Esophagus (tissue), 2 donors: ENCODE data around the gene HPS6. TPM values are rescaled to one million over a fixed set of nuclear protein-coding genes. Genes with fewer than 3 reads are reported as not detected.
A peak's percentile ranks its signal among the peaks of the same experiment; 100 is the strongest.
"Not testable (repeated sequence)": the region's sequence is repeated elsewhere in the genome, so short reads cannot be mapped to it uniquely, and the experiment has no call there.

Experiments used
- H3K27ac ChIP-seq, 2 donors: one replicate each; pipeline ENCODE4 v1.5.1; 2013; ENCODE audit warnings: low read depth in 2 of 2, mild to moderate bottlenecking in 2 of 2, inconsistent platforms in 1 of 2, low read length in 1 of 2, moderate library complexity in 1 of 2
- H3K27me3 ChIP-seq, 2 donors: one replicate each; pipeline ENCODE4 v1.6.1; 2013; ENCODE audit warnings: low read length in 2 of 2, control low read depth in 1 of 2, mild to moderate bottlenecking in 1 of 2; ENCODE audit not compliant: insufficient read depth in 2 of 2, control insufficient read depth in 1 of 2
- H3K36me3 ChIP-seq, 2 donors: one replicate each; pipeline ENCODE4 v1.6.1; 2013; ENCODE audit warnings: low read length in 1 of 2; ENCODE audit not compliant: control insufficient read depth in 2 of 2, insufficient read depth in 2 of 2
- H3K4me1 ChIP-seq, 2 donors: one replicate each; pipeline ENCODE4 v1.6.1; 2013; ENCODE audit warnings: low read length in 1 of 2; ENCODE audit not compliant: control insufficient read depth in 2 of 2, insufficient read depth in 2 of 2
- H3K4me3 ChIP-seq, 2 donors: one replicate each; pipeline ENCODE4 v1.5.1; 2013; ENCODE audit warnings: low read length in 2 of 2, mild to moderate bottlenecking in 2 of 2, low read depth in 1 of 2, moderate library complexity in 1 of 2
- H3K9me3 ChIP-seq, 2 donors: one replicate each; pipeline ENCODE4 v1.6.1; 2013; ENCODE audit warnings: mild to moderate bottlenecking in 2 of 2, low read depth in 1 of 2, low read length in 1 of 2, moderate library complexity in 1 of 2; ENCODE audit not compliant: control insufficient read depth in 2 of 2, insufficient read depth in 1 of 2
- WGBS, 2 donors: extraction: QIAGEN DNeasy Blood & Tissue Kit; methylation state at CpG; one replicate each; pipeline ENCODE4 v1.1.7; 2013; 5-methylcytosine and 5-hydroxymethylcytosine counted together
- polyA plus RNA-seq, 2 donors: library from polyadenylated mRNA; stranded (reverse); fragments of 200-250 nt; gene quantifications; one replicate each; pipeline ENCODE4 v1.2.3, GENCODE V29; 2013
- donor health status: healthy with polysubstance abuse.
- donor health status: Bipolar disorder and iron deficiency.

Gene HPS6
- polyA plus RNA-seq, 2 donors = 9.4 to 12.5 TPM

DNA sequence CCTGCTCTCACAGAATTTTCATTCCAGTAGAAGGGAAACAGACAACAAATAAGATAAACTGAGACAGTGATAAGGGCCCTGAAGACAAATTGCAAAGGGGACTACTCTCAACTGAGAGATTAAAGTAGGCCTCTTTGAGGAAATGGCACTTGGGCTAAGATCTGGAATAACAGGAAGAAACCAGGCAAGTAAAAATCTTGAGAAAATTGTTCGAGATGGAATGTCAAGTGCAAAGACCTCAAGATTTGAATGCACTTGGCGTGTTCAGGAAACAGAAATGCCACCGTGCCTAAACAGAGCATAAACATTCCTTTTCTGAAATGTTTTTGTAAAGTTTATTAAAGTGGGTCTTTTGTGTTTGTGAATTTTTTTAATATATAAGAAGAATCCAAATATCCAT is 19.9 kb upstream of the HPS6 start:
- H3K4me1 ChIP-seq = no peaks in the 10 kb centered on the region
- 76 to 77% methylated on average over 3 of the region's 3 CpGs for WGBS, 2 donors
- H3K27ac ChIP-seq = no peak overlapping the region
- no peak overlapping the region for H3K4me3 ChIP-seq
- no peaks in the 10 kb centered on the region for H3K27me3 ChIP-seq
- no peaks in the 10 kb centered on the region for H3K36me3 ChIP-seq
- no peaks in the 10 kb centered on the region for H3K9me3 ChIP-seq

DNA sequence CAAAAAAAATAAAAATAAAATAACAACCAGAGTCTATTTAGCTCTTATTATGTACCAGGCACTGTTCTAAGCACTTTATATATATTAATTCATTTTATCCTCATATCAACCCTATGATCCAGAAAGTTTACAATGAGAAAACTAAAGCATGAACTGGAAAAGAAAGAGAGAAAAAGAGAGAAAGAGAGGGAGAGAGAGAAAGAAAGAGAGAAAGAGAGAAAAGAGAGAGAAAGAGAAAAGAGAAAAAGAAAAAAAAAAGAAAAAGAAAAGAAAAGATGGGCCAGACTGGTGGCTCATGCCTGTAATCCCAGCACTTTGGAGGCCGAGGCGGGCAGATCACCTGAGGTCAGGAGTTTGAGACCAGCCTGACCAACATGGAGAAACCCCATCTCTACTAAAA is 19.1 kb upstream of the HPS6 start:
- no peaks in the 10 kb centered on the region for H3K4me1 ChIP-seq
- WGBS, 2 donors = 95 to 100% methylated on average over 2 of the region's 2 CpGs
- no peak overlapping the region for H3K4me3 ChIP-seq
- H3K9me3 ChIP-seq = no peaks in the 10 kb centered on the region
- H3K27ac ChIP-seq = no peak overlapping the region
- no peaks in the 10 kb centered on the region for H3K27me3 ChIP-seq
- H3K36me3 ChIP-seq = no peaks in the 10 kb centered on the region

DNA sequence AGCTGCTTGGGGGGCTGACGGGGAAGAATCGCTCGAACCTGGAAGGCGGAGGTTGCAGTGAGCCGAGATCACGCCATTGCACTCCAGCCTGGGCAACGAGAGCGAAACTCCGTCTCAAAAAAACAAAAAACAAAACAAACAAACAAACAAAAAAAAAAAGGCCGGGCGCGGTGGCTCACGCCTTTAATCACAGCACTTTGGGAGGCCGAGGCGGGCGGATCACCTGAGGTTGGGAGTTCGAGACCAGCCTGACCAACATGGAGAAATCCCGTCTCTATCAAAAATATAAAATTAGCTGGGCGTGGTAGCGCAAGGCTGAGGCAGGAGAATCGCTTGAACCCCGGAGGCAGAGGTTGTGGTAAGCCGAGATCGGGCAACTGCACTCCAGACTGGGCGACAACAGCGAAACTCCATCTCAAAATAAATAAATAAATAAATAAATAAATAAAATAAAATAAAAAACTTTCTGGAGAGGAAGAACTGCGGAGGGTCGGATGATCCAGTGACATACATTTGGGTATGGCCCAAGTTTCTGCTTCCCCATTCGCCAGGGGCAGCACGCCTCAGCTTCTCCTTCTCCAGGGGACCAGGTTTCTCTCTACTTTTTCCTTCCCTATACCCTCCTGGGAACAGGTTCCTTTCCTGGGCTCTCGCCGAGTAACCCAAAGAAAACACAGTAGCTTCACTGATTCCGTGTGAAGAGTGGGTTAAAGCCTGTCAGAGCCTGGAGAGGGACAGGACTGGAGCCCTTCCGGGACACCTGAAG is 10.1 kb upstream of the HPS6 start:
- WGBS, 2 donors = 64 to 66% methylated on average over 34 of the region's 34 CpGs

DNA sequence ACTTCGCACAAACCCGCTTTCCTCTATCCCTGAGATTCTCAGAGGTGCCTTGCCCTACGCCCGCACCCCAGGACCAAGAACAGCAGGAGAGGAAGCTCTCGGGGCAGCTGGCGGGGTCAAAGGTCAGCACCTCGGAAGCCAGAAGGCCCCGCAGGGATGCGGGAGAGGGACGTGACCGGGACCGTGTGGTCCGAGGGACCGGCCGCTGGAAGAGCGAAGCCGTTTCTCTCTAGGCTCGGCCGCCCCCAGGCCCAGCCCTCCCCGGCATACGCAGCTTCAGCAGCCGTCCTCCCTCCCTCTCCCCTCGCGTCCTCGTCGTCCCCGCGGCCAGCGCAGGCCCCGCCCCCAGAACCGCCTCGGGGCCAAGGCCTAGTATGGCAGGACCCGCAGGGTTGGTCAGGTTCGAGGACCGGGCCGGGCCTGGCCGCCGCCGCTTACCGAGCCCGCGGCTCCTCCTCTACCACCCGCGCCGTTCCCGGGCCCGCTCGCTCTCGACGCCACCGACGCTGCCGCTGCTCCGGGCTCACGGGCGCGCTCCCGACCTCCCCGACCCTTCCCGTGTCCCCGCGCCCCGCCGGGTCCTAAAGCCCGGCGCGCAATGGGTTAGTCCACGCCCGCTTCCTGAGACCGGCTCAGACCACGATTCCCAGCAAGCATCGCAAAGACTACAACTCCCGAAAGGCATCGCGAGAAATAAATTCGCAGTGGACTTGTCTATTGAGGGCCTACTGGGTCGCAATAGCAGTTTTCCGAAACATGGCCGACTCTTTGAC is 9.3 kb upstream of the HPS6 start, which contains the start of gene ARMH3:
TSS of gene ARMH3 (minus strand) at position 527 of the 773 bp plus-strand sequence. CDS start 16,059 bp downstream, outside the sequence.
- Histone ChIP-seq H3K36me3 (no peaks in the 10 kb centered on the region), H3K27ac (peak within 1 kb of the TSS; percentile 90 to 93), H3K9me3 (no peaks in the 10 kb centered on the region), H3K4me1 (no peaks in the 10 kb centered on the region), H3K27me3 (no peaks in the 10 kb centered on the region), H3K4me3 (peak within 1 kb of the TSS; percentile 75 to 86)
- WGBS, 2 donors = 0 to 1% methylated on average over 67 to 79 of the region's 79 CpGs

More for the DNA sequence above, 10.1 kb upstream of the HPS6 start:
- H3K36me3 ChIP-seq, H3K27me3 ChIP-seq, H3K9me3 ChIP-seq, H3K4me1 ChIP-seq: not testable (repeated sequence)
- Histone ChIP-seq H3K4me3 (peak overlapping the region; percentile 75 to 86), H3K27ac (peak overlapping the region; percentile 90 to 93)

DNA sequence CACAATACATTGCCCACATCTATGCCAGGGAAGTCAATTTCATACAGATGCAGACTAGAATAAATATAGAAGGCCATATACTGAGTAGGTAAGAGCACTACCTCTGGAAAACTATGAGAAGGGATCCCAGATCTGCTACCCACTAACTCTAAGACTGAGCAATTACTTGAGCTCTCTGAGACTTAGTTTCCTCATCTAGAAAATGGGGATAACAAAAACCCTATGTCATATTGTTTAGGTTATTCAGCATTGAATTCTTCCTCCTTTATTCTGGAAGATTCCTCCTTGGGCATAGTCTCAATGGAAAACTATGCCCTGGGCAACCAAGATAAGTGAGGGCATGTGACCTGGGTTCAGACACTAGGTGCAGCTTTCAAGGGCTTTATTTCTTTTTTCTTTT is 5.2 kb upstream of the HPS6 start:
- Histone ChIP-seq H3K27me3 (no peaks in the 10 kb centered on the region), H3K36me3 (no peaks in the 10 kb centered on the region), H3K9me3 (no peaks in the 10 kb centered on the region), H3K4me1 (no peaks in the 10 kb centered on the region), H3K27ac (no peak overlapping the region), H3K4me3 (no peak overlapping the region)

DNA sequence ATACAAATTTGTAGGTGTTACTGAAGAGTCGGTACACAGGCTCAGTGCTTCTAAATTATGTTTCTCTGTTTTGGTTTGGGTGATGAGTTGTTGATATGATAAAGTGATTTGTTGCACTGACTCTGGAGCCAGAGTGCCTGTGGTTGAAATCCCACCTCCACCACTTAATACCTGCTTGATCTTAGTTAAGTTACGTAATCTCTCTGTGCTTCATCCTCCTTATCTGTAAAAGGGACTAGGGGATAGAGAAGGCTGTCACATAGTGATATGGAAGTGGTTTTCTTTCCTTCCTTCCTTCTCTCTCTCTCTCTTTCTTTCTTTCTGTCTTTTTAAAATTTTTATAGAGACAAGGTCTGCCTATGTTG is 664 bp upstream of the HPS6 start:
- WGBS, 2 donors = 76 to 80% methylated on average over 2 of the region's 2 CpGs
- Histone ChIP-seq H3K36me3 (peaks cover 2 to 7% of the 10 kb centered on the region in 2 donors), H3K9me3 (no peaks in the 10 kb centered on the region), H3K4me1 (peaks cover 14 to 20% of the 10 kb centered on the region in 2 donors), H3K4me3 (no peak overlapping the region), H3K27me3 (no peaks in the 10 kb centered on the region), H3K27ac (peak overlapping the region; percentile 80 to 96)

DNA sequence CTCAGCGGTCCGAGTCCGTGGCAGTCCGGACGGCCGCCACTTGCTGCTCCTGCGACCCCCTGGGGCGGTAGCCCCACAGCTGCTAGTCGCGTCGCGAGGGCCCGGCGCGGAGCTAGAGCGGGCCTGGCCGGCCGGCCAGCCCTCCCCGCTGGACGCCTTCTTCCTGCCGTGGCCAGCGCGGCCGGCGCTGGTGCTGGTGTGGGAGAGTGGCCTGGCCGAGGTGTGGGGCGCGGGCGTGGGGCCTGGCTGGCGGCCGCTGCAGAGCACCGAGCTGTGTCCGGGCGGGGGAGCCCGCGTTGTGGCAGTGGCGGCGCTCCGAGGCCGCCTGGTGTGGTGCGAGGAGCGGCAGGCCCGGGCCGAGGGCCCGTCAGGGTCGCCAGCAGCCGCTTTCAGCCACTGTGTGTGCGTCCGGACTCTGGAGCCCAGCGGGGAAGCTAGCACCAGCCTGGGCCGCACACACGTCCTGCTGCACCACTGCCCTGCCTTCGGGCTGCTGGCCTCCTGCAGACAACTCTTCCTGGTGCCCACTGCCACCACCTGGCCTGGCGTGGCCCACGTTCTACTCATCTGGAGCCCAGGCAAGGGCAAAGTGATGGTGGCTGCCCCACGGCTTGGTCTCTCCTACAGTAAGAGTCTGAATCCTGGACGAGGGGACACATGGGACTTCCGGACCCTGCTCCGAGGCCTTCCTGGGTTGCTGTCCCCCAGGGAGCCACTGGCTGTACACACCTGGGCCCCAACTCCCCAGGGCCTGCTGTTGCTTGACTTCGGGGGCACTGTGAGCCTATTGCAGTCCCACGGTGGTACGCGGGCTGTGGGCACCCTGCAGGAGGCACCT is 631 bp downstream of the HPS6 start:
- WGBS, 2 donors = 6 to 7% methylated on average over 56 to 63 of the region's 63 CpGs
- H3K4me1 ChIP-seq = peaks cover 14 to 20% of the 10 kb centered on the region in 2 donors

DNA sequence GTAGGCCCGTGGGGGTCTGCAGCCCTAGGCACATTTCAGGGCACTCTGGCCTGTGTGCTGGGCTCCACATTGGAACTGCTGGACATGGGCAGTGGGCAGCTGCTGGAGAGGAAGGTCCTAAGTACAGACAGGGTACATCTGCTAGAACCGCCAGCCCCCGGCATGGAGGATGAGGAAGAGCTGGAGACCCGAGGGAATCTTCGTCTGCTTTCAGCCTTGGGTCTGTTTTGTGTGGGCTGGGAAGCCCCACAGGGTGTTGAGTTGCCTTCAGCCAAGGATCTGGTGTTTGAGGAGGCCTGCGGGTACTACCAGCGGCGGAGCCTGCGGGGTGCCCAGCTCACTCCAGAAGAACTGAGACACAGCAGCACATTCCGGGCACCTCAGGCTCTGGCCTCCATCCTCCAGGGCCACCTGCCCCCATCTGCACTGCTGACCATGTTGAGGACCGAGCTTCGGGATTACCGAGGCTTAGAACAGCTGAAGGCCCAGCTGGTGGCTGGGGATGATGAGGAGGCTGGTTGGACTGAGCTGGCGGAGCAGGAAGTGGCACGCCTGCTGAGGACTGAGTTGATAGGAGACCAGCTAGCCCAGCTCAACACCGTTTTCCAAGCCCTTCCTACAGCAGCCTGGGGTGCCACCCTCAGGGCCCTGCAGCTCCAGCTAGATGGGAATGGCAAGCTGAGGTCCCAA is 1.4 kb downstream of the HPS6 start:
- Histone ChIP-seq H3K4me1 (peaks cover 14 to 20% of the 10 kb centered on the region in 2 donors), H3K4me3 (peak overlapping the region; percentile 86 to 91), H3K36me3 (peaks cover 2 to 11% of the 10 kb centered on the region in 2 donors), H3K27me3 (no peaks in the 10 kb centered on the region), H3K27ac (peak overlapping the region in 1 of 2 donors; percentile 5), H3K9me3 (no peaks in the 10 kb centered on the region)
- 71 to 73% methylated on average over 16 of the region's 16 CpGs for WGBS, 2 donors

More for the DNA sequence above, 631 bp downstream of the HPS6 start:
- H3K27me3 ChIP-seq = no peaks in the 10 kb centered on the region
- peaks cover 2 to 11% of the 10 kb centered on the region in 2 donors for H3K36me3 ChIP-seq
- H3K9me3 ChIP-seq = no peaks in the 10 kb centered on the region
- H3K4me3 ChIP-seq = peak overlapping the region; percentile 86 to 91
- H3K27ac ChIP-seq = peak overlapping the region; percentile 89 to 96
